GM18517 (cell line): ENCODE data around the gene UBE2E3.
"Not testable (repeated sequence)": the region's sequence is repeated elsewhere in the genome, so short reads cannot be mapped to it uniquely, and the experiment has no call there.

ENCODE experiments used
- ATAC-seq: cut with Tn5 transposase; IDR thresholded peaks from one replicate; pipeline ENCODE4 v1.9.1; 2021; ENCODE audit warnings: mild to moderate bottlenecking, moderate library complexity; ENCODE audit not compliant: unreplicated experiment

UBE2E3 gene

DNA sequence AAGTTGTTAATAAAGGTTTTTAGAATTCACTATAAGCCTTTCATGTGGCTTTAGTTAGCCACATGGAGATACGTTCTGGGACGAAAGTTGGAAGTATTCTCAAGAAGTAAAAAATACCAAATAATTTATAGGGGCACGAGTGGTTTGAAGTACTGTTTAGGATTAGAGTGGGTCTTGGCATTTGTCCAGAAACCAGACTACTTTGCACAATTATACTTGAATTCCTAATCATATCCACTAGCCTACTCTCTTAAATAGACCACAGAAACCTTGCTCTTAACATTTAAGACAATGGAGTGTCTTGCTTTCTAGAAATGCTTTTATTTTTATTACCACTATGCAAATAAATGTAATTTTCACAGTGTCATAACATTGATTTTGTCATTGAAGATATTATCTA, 44.6 kb downstream of the UBE2E3 start:
- no peak for ATAC-seq

- peak; percentile 54 for ATAC-seq
Observed at GRCh38 chr2:181036445-181036844, 56.0 kb downstream of the UBE2E3 start.

DNA sequence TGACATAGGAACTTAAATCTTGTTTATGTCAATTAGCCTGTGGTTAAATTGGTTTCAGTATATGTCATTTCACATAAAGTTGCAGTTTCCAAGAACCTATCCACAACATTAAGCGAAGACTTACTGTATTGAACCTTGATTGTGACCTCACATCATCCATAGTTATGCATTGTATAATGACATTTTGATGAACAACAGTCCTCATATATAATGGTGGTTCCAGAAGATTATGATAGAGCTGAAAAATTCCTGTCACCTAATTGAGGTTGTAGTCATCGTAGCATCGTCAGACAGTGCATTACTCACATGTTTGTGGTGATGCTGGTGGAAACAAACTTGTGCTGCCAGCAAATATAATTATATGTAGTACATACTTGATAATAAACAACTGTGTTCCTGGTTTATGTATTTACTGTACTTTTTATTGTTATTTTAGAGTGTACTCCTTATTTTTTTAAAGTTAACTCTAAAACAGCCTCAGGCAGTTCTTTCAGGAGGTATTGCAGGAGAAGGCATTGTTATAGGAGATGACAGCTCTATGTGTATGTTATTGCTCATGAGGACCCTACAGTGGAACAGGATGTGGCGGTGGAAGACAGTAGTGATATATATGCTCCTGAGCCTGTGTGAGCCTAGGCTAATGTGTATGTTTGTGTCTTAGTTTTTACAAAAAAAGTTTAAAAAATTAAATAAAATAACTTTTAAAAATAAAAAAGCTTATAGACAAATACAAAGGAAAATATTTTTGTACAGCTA, 56.6 kb downstream of the UBE2E3 start:
- ATAC-seq, result peak; percentile 63

- no peak for ATAC-seq
Observed at GRCh38 chr2:181037922-181038321, 57.5 kb downstream of the UBE2E3 start.

GRCh38 chr2:181038796-181039195, 58.4 kb downstream of the UBE2E3 start:
- ATAC-seq, result no peak

GRCh38 chr2:181040839-181041238, 60.4 kb downstream of the UBE2E3 start:
- ATAC-seq, result not testable (repeated sequence)

DNA sequence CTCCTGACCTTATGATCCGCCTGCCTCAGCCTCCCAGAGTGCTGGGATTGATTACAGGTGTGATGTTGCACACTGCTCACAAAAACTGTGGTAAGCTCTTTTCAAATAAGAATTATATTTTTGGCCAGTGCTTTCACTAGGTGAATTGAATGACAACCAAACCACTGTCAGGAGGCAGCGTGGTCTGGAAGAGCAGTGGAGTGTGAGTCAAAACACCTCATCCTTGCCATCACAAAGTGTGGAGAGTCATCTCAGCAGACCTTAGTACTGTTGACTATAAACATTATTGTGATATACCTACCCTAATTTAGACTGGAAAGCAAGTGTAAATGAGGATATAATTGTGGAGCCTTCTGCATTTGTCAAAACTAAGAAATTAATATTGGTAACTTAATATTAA, 61.3 kb downstream of the UBE2E3 start:
- no peak for ATAC-seq

GRCh38 chr2:181042706-181043105, 62.3 kb downstream of the UBE2E3 start:
- ATAC-seq, result no peak

GRCh38 chr2:181046833-181047232, 66.4 kb downstream of the UBE2E3 start:
- ATAC-seq, result no peak

DNA sequence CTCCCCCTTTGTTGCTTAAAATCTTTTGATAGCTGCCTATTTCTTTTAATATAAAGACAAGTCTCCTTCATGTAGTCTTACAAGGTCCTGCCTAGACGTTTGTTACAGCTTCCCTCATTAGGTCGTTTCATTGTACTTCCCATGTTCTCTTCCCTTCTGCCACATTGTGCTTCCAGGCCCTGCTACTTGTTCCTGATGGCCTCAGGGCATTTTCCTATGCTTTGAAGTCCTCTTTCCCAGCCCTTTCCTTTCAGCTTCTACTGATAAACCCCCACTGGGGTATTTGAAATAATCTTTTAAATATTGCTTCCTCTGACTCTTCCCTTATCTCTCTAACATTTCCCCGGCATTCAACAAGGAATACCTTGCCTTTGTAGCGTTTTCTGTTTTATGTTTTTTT, 67.4 kb downstream of the UBE2E3 start:
- ATAC-seq, result no peak

DNA sequence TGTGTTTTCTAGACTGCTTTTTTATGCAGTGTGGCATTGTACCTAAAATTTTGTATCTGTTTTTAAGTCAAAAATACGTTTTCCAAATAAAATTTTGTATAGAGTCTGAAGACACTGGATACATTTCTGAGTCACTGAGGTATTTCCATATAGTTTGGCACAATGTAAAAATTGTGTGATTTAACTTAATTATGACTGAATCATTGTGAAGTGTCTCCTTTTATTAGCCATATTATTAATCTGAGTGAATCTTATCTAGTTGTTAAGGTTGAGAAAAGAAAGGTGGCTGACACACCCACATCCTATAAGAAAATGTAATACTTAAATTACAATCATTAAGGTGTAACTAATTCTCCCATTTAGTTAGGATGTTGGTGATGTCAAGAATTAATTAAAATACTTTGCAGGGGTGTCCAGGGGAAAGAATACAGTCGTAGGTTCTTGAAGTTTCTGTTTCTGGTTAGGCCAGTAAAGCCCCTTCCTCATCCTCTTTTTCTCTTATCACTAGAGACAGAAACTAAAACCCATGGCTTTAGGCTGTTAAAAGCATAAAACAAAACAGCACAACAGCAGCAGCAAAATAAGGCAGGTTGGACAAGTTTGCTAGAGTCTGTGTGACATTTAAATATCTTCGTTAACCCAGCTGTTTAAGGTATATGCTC, 71.6 kb downstream of the UBE2E3 start:
- no peak for ATAC-seq

GRCh38 chr2:181052523-181052891, 72.1 kb downstream of the UBE2E3 start:
- no peak for ATAC-seq

DNA sequence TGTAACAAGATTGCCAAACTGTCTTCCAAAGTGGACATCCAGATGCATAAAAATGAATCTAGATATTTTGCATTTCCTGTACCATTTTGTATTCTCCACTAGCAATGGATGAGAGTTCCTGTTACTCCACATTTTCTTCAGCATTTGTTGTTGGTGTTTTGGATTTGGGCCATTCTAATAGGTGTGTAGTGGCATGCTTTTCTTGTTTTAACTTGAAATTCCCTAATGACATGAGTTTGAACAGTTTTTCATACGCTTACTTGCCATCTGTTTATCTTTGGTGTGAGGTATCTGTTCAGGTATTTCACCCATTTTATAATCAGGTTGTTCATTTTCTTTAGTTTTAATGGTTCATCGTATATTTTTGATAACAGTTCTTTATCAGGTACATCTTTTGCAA, 73.9 kb downstream of the UBE2E3 start:
- ATAC-seq, result no peak

DNA sequence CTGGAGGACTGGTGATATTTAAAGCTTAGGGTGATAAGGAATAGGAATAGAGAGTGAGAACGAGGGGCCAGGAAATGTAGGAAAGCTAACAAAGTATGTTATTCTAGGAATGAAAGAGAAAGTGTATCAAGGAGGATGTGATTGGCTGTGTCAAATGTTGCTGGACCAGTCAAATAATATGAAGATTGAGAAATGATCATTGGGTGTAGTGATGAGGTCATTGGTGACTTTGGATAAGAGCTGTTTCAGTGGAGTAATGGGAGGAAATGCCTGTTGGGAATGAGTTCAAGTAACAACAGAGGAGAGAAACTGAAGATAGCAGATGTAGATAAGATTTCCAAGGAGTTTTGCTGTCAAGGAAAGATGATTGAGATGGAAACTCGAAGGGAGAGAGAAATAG, 74.4 kb downstream of the UBE2E3 start:
- ATAC-seq, result no peak

DNA sequence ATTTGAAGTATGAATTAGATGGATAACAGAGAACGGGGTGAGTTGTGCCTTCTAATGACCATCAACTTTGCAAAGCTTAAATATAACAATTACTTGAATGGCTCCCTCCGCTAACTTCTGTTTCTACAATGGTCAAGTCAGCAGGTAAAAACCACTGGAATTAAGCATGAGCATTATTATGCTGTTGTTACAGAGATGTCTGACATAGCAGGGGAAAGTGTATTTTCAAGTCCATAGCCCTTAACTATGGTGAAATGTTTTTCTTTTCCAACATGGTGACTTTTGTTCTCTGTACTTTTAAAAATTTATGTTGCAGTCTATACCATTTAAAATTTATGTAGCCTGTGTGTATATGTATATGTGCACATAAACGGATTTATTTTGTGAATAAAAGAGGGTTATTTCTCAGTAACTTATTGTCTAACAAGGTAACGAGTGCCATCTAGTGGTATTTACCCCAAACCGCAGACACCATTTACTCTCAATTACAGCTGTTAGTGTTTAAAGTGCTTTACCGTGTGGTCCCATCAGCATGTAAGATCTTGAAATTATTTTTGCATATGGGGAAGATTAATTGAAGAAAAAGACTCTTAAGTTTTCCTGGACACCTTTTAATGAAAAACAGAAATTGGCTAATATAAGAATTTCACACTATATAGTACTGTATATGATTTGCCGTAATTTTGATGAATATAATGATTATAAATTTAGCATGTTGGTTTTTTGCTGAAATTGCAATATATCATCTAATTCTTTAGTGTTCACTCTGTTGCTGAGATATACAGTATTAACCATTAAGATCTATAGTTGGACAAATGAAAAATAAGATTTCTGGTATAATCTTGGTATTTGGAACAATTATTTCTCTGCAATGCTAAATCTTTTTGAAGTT, 78.2 kb downstream of the UBE2E3 start:
- ATAC-seq, result peak; percentile 59

GRCh38 chr2:181063696-181064095, 83.3 kb downstream of the UBE2E3 start:
- no peak for ATAC-seq

GRCh38 chr2:181065458-181065857, 85.1 kb downstream of the UBE2E3 start:
- no peak for ATAC-seq

DNA sequence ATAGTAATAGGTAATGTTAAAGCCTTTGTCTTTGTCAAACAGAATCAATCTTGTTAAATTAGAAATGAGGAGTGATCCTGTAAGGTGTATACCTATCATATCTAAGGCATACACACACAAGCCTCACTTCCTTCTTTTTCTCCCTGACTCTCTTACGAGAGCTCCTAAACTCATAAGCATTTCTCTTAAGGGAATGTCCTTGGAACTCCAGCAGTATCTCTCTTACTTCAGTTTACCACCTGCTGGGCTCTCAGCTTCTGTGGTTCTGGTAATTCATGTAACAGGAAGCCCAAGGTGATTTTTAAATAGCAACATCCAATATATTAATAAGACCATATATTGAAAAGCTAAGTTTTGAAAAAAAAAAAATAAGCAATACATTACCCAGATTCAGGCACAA, 85.9 kb downstream of the UBE2E3 start:
- no peak for ATAC-seq

DNA sequence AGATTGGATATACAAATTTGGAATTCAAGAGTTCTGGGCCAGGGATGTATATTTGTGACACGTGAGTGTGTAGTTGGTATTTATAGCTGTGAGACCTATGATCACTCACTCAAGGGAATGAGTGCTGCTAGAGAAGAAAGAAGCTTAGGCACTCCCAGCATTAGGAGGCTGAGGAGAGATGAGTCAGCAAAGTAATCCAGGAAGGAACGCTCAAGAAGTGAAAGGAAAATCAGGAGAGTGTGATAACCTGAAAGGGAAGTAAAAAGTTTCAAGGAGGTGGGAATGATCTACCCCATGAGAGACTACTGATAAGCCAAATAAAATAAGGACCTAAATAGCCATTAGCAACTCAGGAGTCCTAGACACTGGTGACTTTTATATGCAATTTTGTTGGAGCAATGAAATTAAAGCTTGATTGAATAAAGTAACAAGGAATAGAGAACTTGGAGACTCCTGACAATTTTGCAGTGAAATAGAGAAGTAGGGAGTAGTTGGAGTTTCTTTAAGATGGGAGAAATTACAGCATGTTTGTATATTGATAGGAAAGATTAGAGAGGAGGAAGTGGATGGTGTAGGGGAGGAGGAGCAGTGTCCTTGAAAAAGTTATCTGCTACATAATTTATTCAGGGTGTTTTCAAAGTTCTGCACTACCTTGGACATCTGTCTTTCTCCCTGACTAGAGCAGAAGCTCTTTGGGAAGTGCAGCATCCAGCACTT, 89.9 kb downstream of the UBE2E3 start:
- ATAC-seq, result no peak

DNA sequence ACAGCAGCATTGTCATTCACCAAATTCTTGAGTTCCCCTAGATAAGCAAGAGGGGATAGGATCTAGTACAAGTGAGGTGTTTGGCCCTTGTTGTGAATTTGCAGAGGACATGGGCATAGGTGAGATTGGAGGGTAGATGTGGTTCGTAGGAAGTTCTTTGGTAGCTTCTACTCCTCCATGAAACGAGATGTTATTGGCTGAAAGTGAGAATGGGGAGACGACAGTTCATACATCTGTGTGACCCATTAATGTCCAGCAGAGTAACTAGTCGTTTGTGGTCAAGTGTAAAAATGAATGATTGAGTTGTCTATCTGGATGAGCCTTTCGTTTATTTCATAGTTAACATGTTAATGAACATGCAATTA, 90.4 kb downstream of the UBE2E3 start:
- ATAC-seq, result no peak
